Stimulated activated CD4-positive, alpha-beta T cell treated with anti-CD3 and anti-CD28 coated beads, Interleukin-1b, Interleukin-23, amount 100 ng/mL, for 4 hours (primary cell): ENCODE results near the gene ZNF334.

Experiments used
- DNase-seq, 2 donors: peaks; one replicate each; pipeline ENCODE4 v3.0.0-alpha.2; 2020; ENCODE audit warnings: low read depth in 2 of 2

The ZNF334 gene

GRCh38 chr20:46512943-46513844 is at the start of gene ZNF334:
TSS of gene ZNF334 (minus strand) at chr20:46513559. CDS start at chr20:46512102, 1,457 bp downstream.
- DNase-seq = peak in 1 of 2 donors; percentile 42

DNA sequence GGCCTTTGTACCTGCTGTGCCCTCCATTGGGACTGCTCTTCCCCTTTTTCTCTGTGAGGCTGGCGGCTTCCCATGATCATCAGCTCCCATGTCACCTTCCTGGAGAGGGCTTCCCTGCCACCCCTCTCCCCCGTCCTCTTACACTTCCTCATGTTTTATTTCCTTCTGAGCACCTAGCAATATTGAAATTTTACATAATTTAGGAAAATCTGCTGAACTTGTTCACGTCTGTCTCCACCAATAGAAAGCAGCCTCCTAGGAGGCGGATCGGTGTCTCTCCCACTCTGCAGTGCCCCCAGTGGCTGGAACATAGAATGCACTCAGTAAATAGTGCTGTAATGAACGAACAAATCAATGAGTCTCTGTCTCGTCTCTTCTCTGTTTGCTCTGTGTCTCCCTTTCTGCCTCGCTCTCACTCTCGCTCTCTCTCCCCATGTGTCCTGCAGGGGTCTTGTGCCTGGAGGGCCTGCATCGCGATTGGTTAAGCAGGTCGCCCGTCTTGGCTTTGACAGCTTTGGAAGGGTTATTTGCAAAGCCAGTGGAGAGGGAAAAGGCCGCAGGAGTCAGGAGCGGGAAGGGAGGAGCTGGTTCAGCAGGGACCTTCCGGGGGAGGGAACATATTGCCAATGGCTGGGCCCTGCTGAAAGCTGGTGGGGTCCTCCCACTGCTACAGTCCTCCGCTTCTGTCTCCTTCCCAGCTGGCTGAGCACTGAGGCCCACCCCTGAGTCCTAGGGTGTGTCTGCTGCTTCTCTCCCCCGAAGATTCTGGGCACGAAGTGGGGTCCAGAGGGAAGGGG is 49.2 kb upstream of the ZNF334 start:
- DNase-seq = peak; percentile 48

- no peak for DNase-seq
Observed at GRCh38 chr20:46562009-46562372, 48.6 kb upstream of the ZNF334 start.

GRCh38 chr20:46559685-46560440 is 46.5 kb upstream of the ZNF334 start:
- DNase-seq = no peak

DNA sequence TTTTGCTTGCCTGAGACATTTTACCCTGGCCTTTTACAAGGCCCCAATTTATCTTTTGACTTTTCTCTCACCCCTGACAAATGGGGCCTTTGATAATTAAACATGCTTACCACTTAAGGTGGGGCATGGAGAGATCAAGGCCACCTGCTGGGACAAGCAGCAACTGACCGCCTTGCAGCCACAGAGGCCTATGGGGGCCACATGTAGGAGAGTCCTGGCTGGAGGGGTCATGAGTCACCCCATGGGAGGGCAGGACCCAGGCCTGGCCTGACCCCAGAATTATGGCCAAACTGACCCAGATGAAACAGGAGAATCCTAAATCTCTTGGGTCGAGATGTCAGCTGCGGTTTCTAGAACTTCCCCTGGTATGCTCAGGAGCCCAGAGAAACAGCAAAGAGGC is 45.6 kb upstream of the ZNF334 start:
- DNase-seq = no peak

GRCh38 chr20:46558511-46558959 is 45.2 kb upstream of the ZNF334 start:
- no peak for DNase-seq

GRCh38 chr20:46557231-46557956 is 44.0 kb upstream of the ZNF334 start:
- DNase-seq = no peak

GRCh38 chr20:46555370-46555956 is 42.1 kb upstream of the ZNF334 start:
- no peak for DNase-seq

DNA sequence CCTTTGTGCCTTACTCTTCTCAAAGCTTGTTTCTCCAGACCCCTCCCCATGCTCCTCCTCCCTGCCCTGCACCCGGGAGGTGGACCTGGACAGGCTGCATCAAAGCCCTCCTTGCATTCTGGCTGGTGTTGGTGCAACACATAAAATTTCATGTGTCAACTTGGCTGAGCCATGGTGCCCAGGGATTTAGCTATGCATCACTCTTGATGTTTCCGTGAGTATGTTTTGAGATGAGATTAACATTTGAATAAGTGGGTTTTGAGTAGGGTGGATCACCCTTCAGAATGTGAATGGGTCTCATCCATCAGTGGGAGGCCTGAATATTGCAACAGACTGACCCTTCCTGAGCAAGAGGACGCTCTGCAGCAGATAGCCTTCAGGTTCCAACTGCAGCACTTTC is 41.5 kb upstream of the ZNF334 start:
- no peak for DNase-seq

- no peak for DNase-seq
Observed at GRCh38 chr20:46553926-46554325, 40.6 kb upstream of the ZNF334 start.

DNA sequence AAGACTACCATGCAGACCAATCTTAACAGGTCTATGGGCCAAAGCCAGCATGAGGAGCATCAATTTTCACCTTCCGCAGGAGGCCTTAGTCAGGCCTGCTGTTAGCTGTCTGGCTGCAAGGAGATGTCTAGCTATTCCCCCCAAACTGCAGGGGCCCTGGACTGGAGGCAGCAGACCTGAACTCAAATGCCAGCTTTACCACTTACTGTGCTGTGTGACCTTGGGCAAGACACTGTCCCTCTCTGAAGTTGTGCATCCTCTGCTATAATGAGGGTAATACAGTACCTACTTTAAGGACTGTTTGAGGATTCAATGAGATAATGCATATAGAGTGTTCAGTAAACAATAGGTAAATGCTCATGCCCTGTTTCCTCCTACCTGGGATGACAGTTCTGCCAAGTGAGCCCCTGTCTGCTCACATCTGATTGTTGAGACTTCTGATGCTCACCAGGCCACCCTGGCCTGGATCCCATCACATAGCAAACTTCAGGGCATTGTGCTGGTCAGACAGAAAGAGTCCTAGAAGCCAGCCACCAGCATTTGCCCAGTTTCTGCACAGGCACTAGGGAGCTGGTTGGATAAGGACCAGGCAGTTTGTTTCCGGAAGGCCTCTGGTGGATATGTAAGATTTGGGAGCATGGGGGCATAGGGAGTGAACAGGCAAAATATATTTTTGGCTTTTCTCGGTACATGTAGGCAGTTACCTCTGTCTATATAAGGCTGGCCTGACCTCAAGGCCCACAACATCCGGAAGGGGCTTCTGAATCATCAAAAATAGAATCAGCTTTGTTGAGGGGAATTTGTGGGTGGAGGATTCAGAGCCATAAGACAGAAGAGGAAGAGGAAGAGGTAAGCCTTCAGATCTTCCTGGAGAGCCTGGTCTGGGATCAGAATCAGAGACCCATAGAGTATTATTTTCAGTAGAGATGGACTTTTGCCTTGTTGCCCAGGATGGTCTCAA is 39.4 kb upstream of the ZNF334 start:
- DNase-seq = no peak

DNA sequence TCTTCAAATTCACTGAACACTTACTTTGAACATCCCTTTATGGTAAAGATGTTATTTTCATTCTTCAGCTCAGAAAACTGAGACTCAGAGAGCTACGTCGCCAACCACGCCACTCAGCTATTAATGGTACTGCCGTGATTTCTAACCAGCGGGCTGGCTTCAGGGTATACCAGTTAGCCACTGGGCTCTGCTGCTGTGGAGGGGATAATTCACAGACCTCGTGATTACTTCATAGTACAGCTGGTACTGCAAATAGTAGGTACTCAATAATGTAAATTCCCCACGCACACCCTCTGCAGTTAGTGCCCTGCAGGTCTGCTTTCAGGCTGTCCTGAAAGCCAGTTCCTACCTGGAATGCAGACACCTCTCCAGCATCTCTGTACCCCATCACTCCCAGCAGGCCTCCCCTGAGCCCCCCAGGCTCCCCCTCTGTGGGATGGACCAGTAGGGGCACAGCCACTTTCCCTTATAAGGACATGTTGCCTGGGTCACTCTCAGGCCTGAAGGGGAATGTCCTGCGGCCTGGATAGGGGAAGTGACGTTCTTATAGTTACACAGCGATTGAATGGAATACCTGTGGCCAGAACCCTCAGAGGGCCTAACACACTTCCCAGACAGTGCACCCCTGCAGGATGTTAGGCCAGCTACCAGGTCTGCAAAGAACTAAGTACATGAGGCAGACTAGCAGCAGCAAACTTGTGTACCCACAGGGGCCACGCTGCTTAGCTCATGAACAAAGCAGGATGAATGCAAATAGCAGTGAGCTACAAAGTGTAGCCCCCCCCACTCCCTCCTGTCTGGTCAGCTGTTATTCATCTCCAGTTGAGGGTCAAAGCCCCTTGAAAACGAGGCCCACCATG is 38.4 kb upstream of the ZNF334 start:
- no peak for DNase-seq

- no peak for DNase-seq
Observed at GRCh38 chr20:46550461-46550860, 37.1 kb upstream of the ZNF334 start, which contains the start of gene OCSTAMP. TSS of gene OCSTAMP (minus strand) at chr20:46550654. CDS start at chr20:46550560, 94 bp downstream.

DNA sequence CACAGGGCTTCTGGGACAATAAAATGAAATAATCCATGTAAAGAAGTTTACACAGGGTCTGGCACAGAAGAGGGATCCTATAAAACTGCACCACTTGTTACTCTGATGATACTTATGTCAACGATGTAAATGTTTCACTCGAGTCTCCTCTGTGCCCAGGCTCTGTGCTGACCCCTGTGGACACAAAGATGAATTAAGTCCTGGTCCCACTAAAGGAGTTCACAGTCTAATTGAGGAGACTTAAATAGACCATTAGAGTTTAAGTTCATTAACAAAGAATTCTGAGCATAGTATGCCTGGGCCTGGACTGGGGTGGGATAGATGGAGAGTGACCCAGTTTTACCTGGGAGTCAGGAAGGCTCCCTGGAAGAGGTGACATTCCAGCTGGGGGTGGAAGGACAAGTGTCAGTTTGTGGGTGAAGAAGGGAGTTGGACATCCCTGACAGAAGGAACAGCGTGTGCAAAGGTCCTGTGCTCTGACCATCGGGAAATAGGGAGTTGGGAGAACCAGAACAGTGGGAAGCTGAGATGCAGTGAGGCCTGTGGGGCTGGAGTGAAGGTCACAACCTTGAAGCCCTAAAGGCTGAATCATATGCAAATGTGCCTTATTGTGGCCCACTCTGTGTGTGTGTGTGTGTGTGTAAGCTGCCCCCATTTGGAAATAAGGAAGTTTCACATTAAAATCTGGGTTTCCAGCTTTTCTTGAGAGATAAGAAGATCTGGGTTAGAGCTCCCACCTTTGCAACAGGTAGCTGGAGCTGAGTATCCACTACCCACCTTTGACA is 36.0 kb upstream of the ZNF334 start:
- DNase-seq = no peak

GRCh38 chr20:46548688-46549087 is 35.3 kb upstream of the ZNF334 start:
- no peak for DNase-seq

DNA sequence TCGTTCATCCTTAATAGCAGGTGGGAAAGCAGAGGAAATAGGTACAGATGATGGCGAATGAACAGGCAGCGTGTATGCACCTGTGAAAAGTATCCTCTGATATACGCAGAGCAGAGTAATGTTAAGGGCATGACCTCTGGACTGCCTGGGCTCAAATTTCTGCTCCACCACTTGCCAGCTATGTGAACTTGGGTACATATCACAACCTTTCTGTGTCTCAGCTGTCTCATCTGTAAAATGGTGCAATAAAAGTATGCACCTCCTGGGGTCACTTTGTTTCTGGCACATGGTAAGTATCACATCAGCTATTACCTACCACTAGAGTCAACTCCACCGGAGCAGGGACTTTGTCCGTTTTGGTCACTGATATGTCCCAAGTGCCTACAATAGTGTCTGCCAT is 34.6 kb upstream of the ZNF334 start:
- no peak for DNase-seq

- no peak for DNase-seq
Observed at GRCh38 chr20:46546936-46547335, 33.6 kb upstream of the ZNF334 start.

GRCh38 chr20:46546298-46546697 is 32.9 kb upstream of the ZNF334 start:
- DNase-seq = no peak
